Breast epithelium (tissue), 4 donors: Measurements from ENCODE around the gene PI16. TPM values are rescaled to one million over a fixed set of nuclear protein-coding genes. Genes with fewer than 3 reads are reported as not detected.

Source experiments
- DNase-seq, 2 donors: peaks; one replicate each; pipeline ENCODE4 v3.0.0-alpha.2; 2019; ENCODE audit warnings: low spot score in 2 of 2
- H3K27ac ChIP-seq, 2 donors: fragments of 200-600 bp; sonication (generic) in 1 of 2; one replicate each; pipeline ENCODE4 v1.5.1; 2016 to 2019; ENCODE audit warnings: mild to moderate bottlenecking in 1 of 2
- H3K27me3 ChIP-seq, 2 donors: fragments of 200-600 bp; sonication (generic) in 1 of 2; one replicate each; pipeline versions ENCODE4 v1.5.1 to v1.6.0; 2017 to 2019; ENCODE audit warnings: control low read depth in 1 of 2, mild to moderate bottlenecking in 1 of 2
- H3K36me3 ChIP-seq: fragments of 200-600 bp; one replicate; pipeline ENCODE4 v1.5.1; 2019
- H3K4me1 ChIP-seq, 2 donors: fragments of 200-600 bp; sonication (generic); one replicate each; pipeline ENCODE4 v1.5.1; 2016 to 2019; ENCODE audit warnings: control low read depth in 1 of 2
- H3K4me3 ChIP-seq, 3 donors: fragments of 200-600 bp; sonication (generic); 1 replicate in 2 of 3; 2 replicates in 1 of 3; pipeline ENCODE4 v1.5.1; 2016 to 2019; ENCODE audit warnings: mild to moderate bottlenecking in 3 of 3, moderate library complexity in 2 of 3
- H3K9me3 ChIP-seq, 2 donors: fragments of 200-600 bp; sonication (generic) in 1 of 2; one replicate each; pipeline ENCODE4 v1.5.1; 2016 to 2019; ENCODE audit warnings: control low read depth in 1 of 2
- POLR2A ChIP-seq: fragments of 450-650 bp; IDR thresholded peaks from one replicate; pipeline ENCODE4 v1.6.1; 2016; ENCODE audit warnings: antibody characterized with exemption, mild to moderate bottlenecking, moderate library complexity
- POLR2AphosphoS5 ChIP-seq, 3 donors: sonication (generic); formaldehyde crosslinking; IDR thresholded peaks; one replicate each; pipeline ENCODE4 v1.6.1; 2017; ENCODE audit warnings: antibody characterized with exemption in 3 of 3
- intact Hi-C: fragments of 100-400 bp; cut with DNase I; formaldehyde crosslinking; loops from one replicate; pipeline ENCODE4 v1.15.1; 2023; ENCODE audit warnings: low total_unique reads
- total RNA-seq, 3 donors: library from RNA; depleted of rRNA; stranded (reverse); fragments of >200 nt; gene quantifications; one replicate each; pipeline ENCODE4 v1.1.0, GENCODE V29; 2016
- TF ChIP-seq, protein P1 (sequence below), 3 donors: fragments of 450-650 bp; IDR thresholded peaks; one replicate each; pipeline ENCODE4 v1.5.1; 2016 to 2017; ENCODE audit warnings: antibody characterized with exemption in 3 of 3, mild to moderate bottlenecking in 3 of 3, moderate library complexity in 3 of 3

PI16 gene
- total RNA-seq, 3 donors from 2014 or later: 2.8 to 14.9 (median 5.2) TPM

DNA sequence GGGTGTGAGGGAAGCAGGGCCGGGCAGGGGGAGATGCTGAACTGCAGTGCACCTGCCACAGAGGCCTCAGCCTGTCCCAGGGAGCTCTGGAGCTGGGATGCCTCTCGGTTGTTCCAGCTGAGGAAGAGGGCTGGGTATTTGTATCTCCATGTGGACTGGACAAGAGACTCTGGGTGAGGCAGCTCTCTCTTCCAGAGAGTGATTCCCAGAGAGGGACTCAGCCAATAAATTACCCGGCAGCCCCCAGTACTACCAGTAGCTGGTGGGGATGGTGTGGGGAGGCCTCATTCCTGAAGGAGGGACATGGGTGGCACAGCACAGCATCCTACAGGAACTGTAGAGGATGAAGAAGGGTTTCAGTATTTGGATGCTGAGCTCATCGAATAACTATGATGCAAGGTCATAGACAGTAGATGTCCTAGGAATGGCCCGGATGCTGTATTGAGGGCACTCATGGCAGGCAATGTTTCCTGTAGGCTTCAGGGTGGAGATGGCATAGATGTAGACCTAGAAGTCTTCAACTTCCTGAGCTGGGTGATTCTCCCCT is 52.3 kb downstream of the PI16 start:
- TF ChIP-seq, protein P1, sequence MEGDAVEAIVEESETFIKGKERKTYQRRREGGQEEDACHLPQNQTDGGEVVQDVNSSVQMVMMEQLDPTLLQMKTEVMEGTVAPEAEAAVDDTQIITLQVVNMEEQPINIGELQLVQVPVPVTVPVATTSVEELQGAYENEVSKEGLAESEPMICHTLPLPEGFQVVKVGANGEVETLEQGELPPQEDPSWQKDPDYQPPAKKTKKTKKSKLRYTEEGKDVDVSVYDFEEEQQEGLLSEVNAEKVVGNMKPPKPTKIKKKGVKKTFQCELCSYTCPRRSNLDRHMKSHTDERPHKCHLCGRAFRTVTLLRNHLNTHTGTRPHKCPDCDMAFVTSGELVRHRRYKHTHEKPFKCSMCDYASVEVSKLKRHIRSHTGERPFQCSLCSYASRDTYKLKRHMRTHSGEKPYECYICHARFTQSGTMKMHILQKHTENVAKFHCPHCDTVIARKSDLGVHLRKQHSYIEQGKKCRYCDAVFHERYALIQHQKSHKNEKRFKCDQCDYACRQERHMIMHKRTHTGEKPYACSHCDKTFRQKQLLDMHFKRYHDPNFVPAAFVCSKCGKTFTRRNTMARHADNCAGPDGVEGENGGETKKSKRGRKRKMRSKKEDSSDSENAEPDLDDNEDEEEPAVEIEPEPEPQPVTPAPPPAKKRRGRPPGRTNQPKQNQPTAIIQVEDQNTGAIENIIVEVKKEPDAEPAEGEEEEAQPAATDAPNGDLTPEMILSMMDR (IDR thresholded peaks at IDR 0.05): no peak
- TF ChIP-seq POLR2A: no peak
- no peak for TF ChIP-seq POLR2AphosphoS5 (IDR thresholded peaks at IDR 0.05)
- Histone ChIP-seq H3K4me3 (peak overlapping the region; percentile 33 to 39 (median 39)), H3K9me3 (no peaks in the 10 kb centered on the region), H3K27ac (no peak overlapping the region), H3K36me3 (no peaks in the 10 kb centered on the region), H3K27me3 (no peaks in the 10 kb centered on the region), H3K4me1 (no peaks in the 10 kb centered on the region)
- no peak for DNase-seq
- intact Hi-C loops: no loop called here

DNA sequence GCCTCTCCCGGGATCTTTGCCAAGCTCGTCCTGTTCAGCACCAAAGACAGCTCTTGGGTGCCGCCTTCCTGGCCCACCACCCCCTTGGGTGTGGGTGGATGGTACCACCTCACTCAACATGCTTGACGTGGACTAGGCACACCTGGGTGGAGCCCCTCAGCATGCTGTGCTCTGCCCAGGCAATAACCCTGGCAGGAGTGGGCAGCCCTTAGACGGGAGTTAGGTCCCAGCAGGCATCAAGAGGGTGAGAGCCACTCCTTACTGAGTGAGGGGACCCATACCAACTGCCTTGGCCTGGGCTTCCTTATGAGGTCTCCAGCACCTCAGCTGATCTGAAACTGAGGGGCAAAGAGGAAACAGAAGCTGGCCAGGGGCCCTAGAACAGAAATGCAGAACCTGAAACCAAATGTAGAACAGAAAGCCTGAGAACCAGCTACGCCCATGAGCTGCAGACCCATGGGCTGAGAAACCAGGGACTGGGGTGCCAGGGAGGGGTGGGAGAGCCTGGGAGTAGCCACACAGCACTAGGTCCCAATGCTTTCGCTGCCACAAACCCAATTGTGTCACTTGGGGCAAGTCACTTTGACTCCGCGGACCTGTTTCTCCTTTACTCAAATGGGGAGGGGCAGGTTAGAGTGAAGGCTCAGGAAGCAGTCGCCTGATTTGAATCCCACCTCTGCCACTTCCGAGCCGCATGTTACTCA is 53.0 kb downstream of the PI16 start:
- H3K27ac ChIP-seq: no peak overlapping the region
- H3K36me3 ChIP-seq: no peaks in the 10 kb centered on the region
- H3K9me3 ChIP-seq: no peaks in the 10 kb centered on the region
- H3K4me3 ChIP-seq: peak overlapping the region in 2 of 3 donors; percentile 33 to 39
- TF ChIP-seq POLR2AphosphoS5 (IDR thresholded peaks at IDR 0.05) (no peak), POLR2A (no peak)
- TF ChIP-seq, protein P1 (IDR thresholded peaks at IDR 0.05): no peak
- no peaks in the 10 kb centered on the region for H3K4me1 ChIP-seq
- H3K27me3 ChIP-seq: no peaks in the 10 kb centered on the region
- intact Hi-C loops: no loop called here
- no peak for DNase-seq

DNA sequence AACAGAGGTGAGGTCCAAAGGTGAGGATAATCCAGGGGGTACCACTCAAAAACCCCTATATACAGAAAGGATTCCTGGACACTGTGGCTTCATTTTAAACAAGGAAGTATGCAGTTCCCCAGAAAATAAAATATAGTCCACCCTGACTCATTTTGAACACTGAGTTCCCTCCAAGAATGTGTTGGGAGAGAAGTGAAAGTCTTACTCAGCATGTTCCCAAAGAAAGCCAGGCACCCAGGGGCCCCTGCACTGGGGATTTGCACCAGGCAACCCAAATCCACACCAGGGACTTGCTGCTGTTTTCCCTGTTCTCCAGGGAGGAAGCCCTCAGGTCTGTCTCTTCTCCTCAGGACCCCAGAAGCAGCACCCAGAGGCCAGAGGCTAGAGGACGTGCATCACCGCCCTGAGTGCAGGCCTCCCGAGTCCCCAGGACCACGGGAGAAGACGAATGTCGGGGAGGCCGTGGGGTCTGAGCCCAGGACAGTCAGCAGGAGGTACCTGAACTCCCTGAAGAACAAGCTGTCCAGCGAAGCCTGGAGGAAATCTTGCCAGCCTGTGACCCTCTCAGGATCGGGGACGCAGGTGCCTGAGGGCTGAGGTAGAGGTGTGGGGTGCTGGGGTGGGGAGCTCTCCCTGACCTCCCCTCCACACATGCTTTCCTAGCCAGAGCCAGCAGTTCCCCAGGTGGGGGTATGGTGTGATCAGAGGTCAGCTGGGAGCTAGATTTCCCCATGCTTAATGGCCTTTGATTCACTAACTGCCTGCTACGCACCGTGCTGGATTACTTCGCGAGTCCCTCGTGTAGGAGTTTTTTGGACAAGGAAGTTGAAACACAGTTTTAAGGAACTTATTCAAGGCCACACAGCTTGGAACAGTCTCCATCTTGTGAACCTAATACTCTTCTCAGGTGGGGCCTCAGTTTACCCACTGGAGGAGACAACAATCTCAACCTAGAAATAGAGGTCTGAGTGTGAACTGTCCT is 54.2 kb downstream of the PI16 start:
- Histone ChIP-seq H3K9me3 (no peaks in the 10 kb centered on the region), H3K36me3 (no peaks in the 10 kb centered on the region), H3K27ac (no peak overlapping the region), H3K27me3 (no peaks in the 10 kb centered on the region), H3K4me3 (no peak overlapping the region), H3K4me1 (no peaks in the 10 kb centered on the region)
- no peak for DNase-seq
- intact Hi-C loops: no loop called here
- TF ChIP-seq, protein P1 (IDR thresholded peaks at IDR 0.05): no peak
- no peak for TF ChIP-seq POLR2AphosphoS5 (IDR thresholded peaks at IDR 0.05)
- TF ChIP-seq POLR2A: no peak

- Histone ChIP-seq H3K27ac (no peak overlapping the region), H3K4me3 (no peak overlapping the region), H3K27me3 (no peaks in the 10 kb centered on the region), H3K36me3 (no peaks in the 10 kb centered on the region), H3K4me1 (no peaks in the 10 kb centered on the region), H3K9me3 (no peaks in the 10 kb centered on the region)
- intact Hi-C loops: loop anchor here (10.0 kb wide), 1 partner anchor 126 kb away; the partner anchor contains the start of gene C6orf89
- no peak for TF ChIP-seq POLR2AphosphoS5 (IDR thresholded peaks at IDR 0.05)
- TF ChIP-seq, protein P1 (IDR thresholded peaks at IDR 0.05): no peak
- TF ChIP-seq POLR2A: no peak
- DNase-seq: no peak
Measured at GRCh38 chr6:37010402-37010892, 55.9 kb downstream of the PI16 start.
